DND-41 (cell line): ENCODE measurements around the gene MYO1E.

Source experiments
- EZH2 ChIP-seq: IDR thresholded peaks from 3 replicates; pipeline ENCODE4 v1.6.1; 2012; ENCODE audit warnings: borderline replicate concordance, low read depth, mild to moderate bottlenecking, moderate library complexity, low read length, inconsistent platforms; ENCODE audit not compliant: severe bottlenecking
- TF ChIP-seq, protein P1 (sequence below): IDR thresholded peaks from 2 replicates; pipeline ENCODE4 v1.5.1; 2012; ENCODE audit warnings: borderline replicate concordance, low read length, moderate library complexity, mild to moderate bottlenecking; ENCODE audit not compliant: poor library complexity, severe bottlenecking; ENCODE audit errors: extremely low read depth

DNA sequence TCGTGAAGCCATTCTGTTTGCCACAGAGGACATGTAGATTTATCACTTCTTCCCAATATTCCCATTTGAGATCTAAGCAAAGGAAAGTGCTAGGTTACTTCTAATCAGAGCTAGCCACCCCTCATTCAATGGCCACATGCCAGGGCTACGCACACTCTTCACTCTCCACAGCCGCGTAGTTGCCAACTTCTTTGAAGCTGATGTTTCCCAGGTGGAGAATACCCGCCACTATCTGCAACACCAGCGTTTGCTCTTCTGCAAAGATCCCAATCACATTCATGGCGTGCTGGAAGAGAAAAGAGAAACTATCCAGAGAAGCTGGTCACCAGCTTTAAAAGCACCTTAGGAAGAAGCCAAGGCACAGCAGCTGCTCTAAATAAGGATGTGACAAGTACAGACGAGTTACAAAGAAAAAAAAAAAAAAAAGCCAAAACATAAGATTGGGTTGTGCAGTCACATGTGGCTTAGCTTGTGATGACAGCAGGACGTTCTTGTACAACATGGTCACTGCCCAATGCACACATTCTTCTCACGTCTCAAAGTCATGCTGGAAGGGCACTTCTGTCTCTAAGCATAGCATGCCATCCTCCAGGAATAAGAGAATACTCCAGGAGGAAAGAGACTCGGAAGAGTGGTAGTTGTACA, 149.6 kb downstream of the MYO1E start:
- TF ChIP-seq, protein P1, sequence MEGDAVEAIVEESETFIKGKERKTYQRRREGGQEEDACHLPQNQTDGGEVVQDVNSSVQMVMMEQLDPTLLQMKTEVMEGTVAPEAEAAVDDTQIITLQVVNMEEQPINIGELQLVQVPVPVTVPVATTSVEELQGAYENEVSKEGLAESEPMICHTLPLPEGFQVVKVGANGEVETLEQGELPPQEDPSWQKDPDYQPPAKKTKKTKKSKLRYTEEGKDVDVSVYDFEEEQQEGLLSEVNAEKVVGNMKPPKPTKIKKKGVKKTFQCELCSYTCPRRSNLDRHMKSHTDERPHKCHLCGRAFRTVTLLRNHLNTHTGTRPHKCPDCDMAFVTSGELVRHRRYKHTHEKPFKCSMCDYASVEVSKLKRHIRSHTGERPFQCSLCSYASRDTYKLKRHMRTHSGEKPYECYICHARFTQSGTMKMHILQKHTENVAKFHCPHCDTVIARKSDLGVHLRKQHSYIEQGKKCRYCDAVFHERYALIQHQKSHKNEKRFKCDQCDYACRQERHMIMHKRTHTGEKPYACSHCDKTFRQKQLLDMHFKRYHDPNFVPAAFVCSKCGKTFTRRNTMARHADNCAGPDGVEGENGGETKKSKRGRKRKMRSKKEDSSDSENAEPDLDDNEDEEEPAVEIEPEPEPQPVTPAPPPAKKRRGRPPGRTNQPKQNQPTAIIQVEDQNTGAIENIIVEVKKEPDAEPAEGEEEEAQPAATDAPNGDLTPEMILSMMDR, result no peak
- TF ChIP-seq EZH2, result no peak
